C4-2B (cell line): Measurements from ENCODE around the gene HS2ST1.

Source experiments
- CTCF ChIP-seq: fragments of 450-650 bp; conservative IDR thresholded peaks from 2 replicates; pipeline ENCODE4 v1.5.1; 2017; ENCODE audit warnings: mild to moderate bottlenecking
- ZFX ChIP-seq: fragments of 450-650 bp; IDR thresholded peaks from 2 replicates; pipeline ENCODE4 v1.6.1; 2017

GRCh38 chr1:87094238-87094637, 179.8 kb downstream of the HS2ST1 start:
- TF ChIP-seq CTCF (peak; percentile 5; the same call in 1 of the 2 replicates), ZFX (no peak)
